22Rv1 (cell line): ENCODE data around the gene UGT1A6.

ENCODE experiments used
- CTCF ChIP-seq: fragments of 450-650 bp; IDR thresholded peaks from 2 replicates; pipeline ENCODE4 v1.5.1; 2017; ENCODE audit warnings: mild to moderate bottlenecking
- ZFX ChIP-seq: fragments of 450-650 bp; IDR thresholded peaks from 2 replicates; pipeline ENCODE4 v1.6.1; 2017; ENCODE audit warnings: antibody characterized with exemption, borderline replicate concordance

DNA sequence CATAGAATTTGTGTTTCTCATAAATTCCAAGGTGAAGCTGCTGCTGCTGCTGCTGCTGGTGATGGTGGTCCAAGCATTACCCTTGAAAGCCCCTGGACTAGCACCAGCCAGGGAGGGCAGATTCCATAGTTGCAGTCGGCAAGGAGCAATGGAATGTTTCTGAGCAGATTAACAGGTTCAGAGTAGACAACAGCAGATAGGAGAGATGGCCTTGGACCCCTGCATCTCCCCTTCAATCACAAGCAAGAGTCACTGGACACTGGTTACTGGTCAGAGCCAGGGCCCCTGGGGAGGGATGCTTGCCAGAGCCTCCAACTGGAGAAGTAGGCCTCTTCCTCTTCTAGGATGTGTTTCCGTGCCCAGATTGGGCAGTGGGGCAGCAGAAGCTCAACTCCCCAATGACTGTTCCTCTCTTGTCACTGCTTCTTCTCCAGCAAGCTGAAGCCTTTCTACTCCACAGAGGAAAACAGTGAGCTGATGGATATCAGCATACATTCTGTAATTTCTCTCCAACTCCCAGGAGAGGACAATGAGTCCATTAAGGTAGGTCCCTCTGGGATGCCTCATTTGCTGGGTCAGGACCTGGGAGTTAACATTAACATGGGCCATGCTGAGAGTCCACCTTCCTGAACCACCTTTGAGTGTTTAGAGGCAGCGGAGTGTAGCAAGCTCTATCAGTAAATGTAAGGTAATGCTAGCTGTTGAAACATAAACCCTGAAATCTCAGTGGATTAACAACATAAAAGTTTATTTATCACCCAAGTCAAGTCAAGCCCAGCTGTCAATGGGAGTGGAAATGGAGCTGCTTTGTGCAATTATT is 120.8 kb downstream of the UGT1A6 start:
- TF ChIP-seq CTCF (no peak), ZFX (no peak)
